HCT116 (cell line): Measurements from ENCODE around the gene RIMBP2. TPM values are rescaled to one million over a fixed set of nuclear protein-coding genes. Genes with fewer than 3 reads are reported as not detected.

Experiments used
- ATAC-seq: fragments of 200-7000 bp; cut with Tn5 transposase; 2 replicates; pipeline ENCODE4 v1.9.1; 2020; ENCODE audit warnings: mild to moderate bottlenecking, moderate library complexity
- BruUV-seq: library from RNA; stranded (reverse); fragments of 400-500 nt; replicated peaks from 2 replicates; lab custom pipeline; 2021; lab: Mats Ljungman, UMichigan
- CTCF ChIA-PET: fragments of 300-600 bp; sonication (Branson Sonifier 250); formaldehyde crosslinking; loops from one replicate; lab custom pipeline; 2021; ENCODE audit warnings: antibody characterized with exemption; lab: Charles Lee
- POLR2A ChIA-PET: fragments of 300-600, 350-600 bp; sonication (Branson Sonifier 250); formaldehyde crosslinking; loops from one replicate; lab custom pipeline; 2021; ENCODE audit warnings: antibody characterized with exemption; lab: Charles Lee
- RAD21 ChIA-PET, 2 experiments: fragments of 300-600 bp; sonication (Branson Sonifier 250); formaldehyde crosslinking; loops; one replicate each; lab custom pipeline; 2023; ENCODE audit warnings: low total read pairs in 2 of 2; ENCODE audit not compliant: uncharacterized antibody in 2 of 2, unreplicated experiment in 2 of 2, low non-redundant PET in 1 of 2; lab: Charles Lee
- DNase-seq: peaks from one replicate; pipeline ENCODE4 v3.0.0-alpha.2; 2010; ENCODE audit warnings: low read depth, low spot score
- H2AFZ ChIP-seq: fragments of 200-600 bp; shearing (Covaris generic), sonication (generic); 2 replicates; pipeline ENCODE4 v1.6.1; 2017; ENCODE audit warnings: low read depth, mixed run types, mixed read lengths, antibody characterized with exemption, low read length; ENCODE audit not compliant: poor library complexity, severe bottlenecking
- H3K27ac ChIP-seq: 2 replicates; pipeline ENCODE4 v1.5.1; 2012; ENCODE audit warnings: low read depth, low read length
- H3K27me3 ChIP-seq: fragments of 200-600 bp; sonication (generic); 2 replicates; pipeline ENCODE4 v1.6.1; 2016; ENCODE audit warnings: mixed run types, low read length, mixed read lengths; ENCODE audit not compliant: insufficient read depth
- H3K36me3 ChIP-seq, 2 experiments: fragments of 200-500 bp in 1 of 2; fragments of 200-600 bp in 1 of 2; sonication (Bioruptor generic) in 1 of 2; sonication (generic) in 1 of 2; 2 replicates each; pipeline versions ENCODE4 v1.5.1 to v1.6.1; 2014 to 2016; ENCODE audit warnings: low read length in 2 of 2, inconsistent platforms in 1 of 2, mixed read lengths in 1 of 2, mixed run types in 1 of 2; ENCODE audit not compliant: insufficient read depth in 2 of 2, control insufficient read depth in 1 of 2
- H3K4me1 ChIP-seq, 2 experiments: fragments of 200-600 bp in 1 of 2; sonication (generic) in 1 of 2; 2 replicates each; pipeline versions ENCODE4 v1.5.1 to v1.6.1; 2012 to 2017; ENCODE audit warnings: low read length in 2 of 2, inconsistent platforms in 1 of 2, mild to moderate bottlenecking in 1 of 2, mixed read lengths in 1 of 2, mixed run types in 1 of 2, moderate library complexity in 1 of 2; ENCODE audit not compliant: insufficient read depth in 2 of 2, control insufficient read depth in 1 of 2
- H3K4me2 ChIP-seq: fragments of 200-600 bp; sonication (generic); 2 replicates; pipeline ENCODE4 v1.6.1; 2017; ENCODE audit warnings: mixed run types, low read length, mixed read lengths
- H3K4me3 ChIP-seq, 2 experiments: fragments of 200-600 bp in 1 of 2; sonication (generic) in 1 of 2; replicated peaks in 1 of 2; 2 replicates each; pipeline ENCODE4 v1.5.1; 2011 to 2016; ENCODE audit warnings: low read length in 2 of 2, control low read depth in 1 of 2, low read depth in 1 of 2, mild to moderate bottlenecking in 1 of 2, mixed read lengths in 1 of 2, mixed run types in 1 of 2
- H3K79me2 ChIP-seq: fragments of 200-600 bp; sonication (generic); 2 replicates; pipeline ENCODE4 v1.6.1; 2017; ENCODE audit warnings: mild to moderate bottlenecking, mixed run types, low read length, moderate library complexity, mixed read lengths; ENCODE audit not compliant: insufficient read depth
- H3K9ac ChIP-seq: fragments of 200-600 bp; sonication (generic); 2 replicates; pipeline ENCODE4 v1.6.1; 2016; ENCODE audit warnings: low read length, mixed read lengths
- H3K9me2 ChIP-seq: fragments of 200-600 bp; sonication (generic), shearing (Covaris generic); 2 replicates; pipeline ENCODE4 v1.6.1; 2017; ENCODE audit warnings: mixed run types, mild to moderate bottlenecking, moderate library complexity; ENCODE audit not compliant: insufficient read depth
- H3K9me3 ChIP-seq, 2 experiments: fragments of 200-500 bp in 1 of 2; fragments of 200-600 bp in 1 of 2; sonication (Bioruptor generic) in 1 of 2; sonication (generic) in 1 of 2; 2 replicates each; pipeline ENCODE4 v1.6.1; 2014 to 2017; ENCODE audit warnings: low read length in 2 of 2, mixed read lengths in 2 of 2, inconsistent platforms in 1 of 2, low read depth in 1 of 2, mild to moderate bottlenecking in 1 of 2, mixed run types in 1 of 2, moderate library complexity in 1 of 2; ENCODE audit not compliant: control insufficient read depth in 1 of 2, insufficient read depth in 1 of 2
- H4K20me1 ChIP-seq: fragments of 200-600 bp; sonication (generic), shearing (Covaris generic); 2 replicates; pipeline ENCODE4 v1.6.1; 2017; ENCODE audit warnings: mixed run types, mild to moderate bottlenecking, moderate library complexity; ENCODE audit not compliant: insufficient read depth
- ATF3 ChIP-seq: IDR thresholded peaks from 2 replicates; pipeline ENCODE4 v1.6.1; 2012
- CBX3 ChIP-seq: IDR thresholded peaks from 2 replicates; pipeline ENCODE4 v1.6.1; 2012; ENCODE audit warnings: low read depth
- CEBPB ChIP-seq: IDR thresholded peaks from 2 replicates; pipeline ENCODE4 v1.6.1; 2012; ENCODE audit warnings: low read depth
- CTCF ChIP-seq, 3 experiments: fragments of 200-600 bp in 1 of 3; sonication (generic) in 1 of 3; IDR thresholded peaks in 2 of 3; conservative IDR thresholded peaks in 1 of 3; 2 replicates each; pipeline ENCODE4 v1.5.1; 2012 to 2017; ENCODE audit warnings: low read depth in 2 of 3, low read length in 2 of 3, antibody characterized with exemption in 1 of 3, borderline replicate concordance in 1 of 3, control low read depth in 1 of 3, mild to moderate bottlenecking in 1 of 3, mixed read lengths in 1 of 3, mixed run types in 1 of 3, moderate library complexity in 1 of 3; ENCODE audit not compliant: insufficient read depth in 1 of 3
- EGR1 ChIP-seq: IDR thresholded peaks from 2 replicates; pipeline ENCODE4 v1.6.1; 2012; ENCODE audit warnings: low read depth
- ELF1 ChIP-seq: IDR thresholded peaks from 2 replicates; pipeline ENCODE4 v1.6.1; 2012; ENCODE audit warnings: low read depth, borderline replicate concordance
- EZH2phosphoT487 ChIP-seq: fragments of 200-600 bp; IDR thresholded peaks from 2 replicates; pipeline ENCODE4 v1.6.1; 2018; ENCODE audit warnings: antibody characterized with exemption, borderline replicate concordance
- FOSL1 ChIP-seq: IDR thresholded peaks from 2 replicates; pipeline ENCODE4 v1.6.1; 2012; ENCODE audit warnings: low read depth
- JUND ChIP-seq: IDR thresholded peaks from 2 replicates; pipeline ENCODE4 v1.6.1; 2012
- MAX ChIP-seq: IDR thresholded peaks from 2 replicates; pipeline ENCODE4 v1.6.1; 2012
- POLR2A ChIP-seq: IDR thresholded peaks from 2 replicates; pipeline ENCODE4 v1.7.0; 2011; ENCODE audit warnings: borderline replicate concordance; ENCODE audit not compliant: insufficient read depth, insufficient read length; ENCODE audit errors: extremely low read depth
- POLR2AphosphoS5 ChIP-seq: IDR thresholded peaks from 2 replicates; pipeline ENCODE4 v1.6.1; 2011; ENCODE audit warnings: mild to moderate bottlenecking, low read depth, low read length, moderate library complexity
- RAD21 ChIP-seq: IDR thresholded peaks from 2 replicates; pipeline ENCODE4 v1.6.1; 2012; ENCODE audit warnings: low read depth, mild to moderate bottlenecking
- REST ChIP-seq: IDR thresholded peaks from 2 replicates; pipeline ENCODE4 v1.6.1; 2012; ENCODE audit warnings: low read depth
- SRF ChIP-seq: IDR thresholded peaks from 2 replicates; pipeline ENCODE4 v1.6.1; 2012; ENCODE audit warnings: low read depth
- TCF7L2 ChIP-seq: IDR thresholded peaks from 2 replicates; pipeline ENCODE4 v1.7.0; 2011; ENCODE audit warnings: borderline replicate concordance, inconsistent platforms; ENCODE audit not compliant: insufficient read depth, insufficient read length; ENCODE audit errors: extremely low read depth
- YY1 ChIP-seq: IDR thresholded peaks from 2 replicates; pipeline ENCODE4 v1.6.1; 2011; ENCODE audit warnings: low read length, low read depth, moderate library complexity, mild to moderate bottlenecking; ENCODE audit not compliant: insufficient replicate concordance; ENCODE audit errors: extremely low read depth
- ZFX ChIP-seq: fragments of 450-650 bp; IDR thresholded peaks from 2 replicates; pipeline ENCODE4 v1.6.1; 2017
- ZNF274 ChIP-seq: fragments of 200-500 bp; sonication (Bioruptor generic); IDR thresholded peaks from 2 replicates; pipeline ENCODE4 v1.6.1; 2014; ENCODE audit warnings: mild to moderate bottlenecking, low read depth, low read length, inconsistent platforms
- intact Hi-C: fragments of 100-400 bp; cut with micrococcal nuclease; formaldehyde crosslinking; loops from 2 replicates; pipeline ENCODE4 v1.10.0; 2022
- total RNA-seq: library from RNA; stranded (reverse); gene quantifications from one replicate; pipeline ENCODE4 v1.2.1, GENCODE V29; 2021; ENCODE audit not compliant: unreplicated experiment

RIMBP2 gene
- total RNA-seq, 1 experiment from 2014 or later: not detected

- RAD21 ChIA-PET: no interaction called here
- ATAC-seq (no peak), DNase-seq (no peak)
- Histone ChIP-seq H3K4me1 (no peaks in the 10 kb centered on the region), H3K4me3 (no peak overlapping the region), H2AFZ (no peak overlapping the region), H3K27ac (no peak overlapping the region), H4K20me1 (no peaks in the 10 kb centered on the region), H3K27me3 (peaks cover 22% of the 10 kb centered on the region; the same call in 1 of the 2 replicates), H3K9ac (no peak overlapping the region), H3K4me2 (no peak overlapping the region), H3K9me2 (no peaks in the 10 kb centered on the region), H3K36me3 (no peaks in the 10 kb centered on the region), H3K79me2 (no peaks in the 10 kb centered on the region), H3K9me3 (no peaks in the 10 kb centered on the region)
- no peak for TF ChIP-seq JUND
- no peak for TF ChIP-seq TCF7L2
- no peak for TF ChIP-seq FOSL1
- no peak for TF ChIP-seq POLR2A
- no peak for TF ChIP-seq MAX
- no peak for TF ChIP-seq CEBPB
- TF ChIP-seq POLR2AphosphoS5: no peak
- TF ChIP-seq EGR1: no peak
- no peak for TF ChIP-seq YY1
- TF ChIP-seq SRF: no peak
- TF ChIP-seq ELF1: no peak
- TF ChIP-seq ZFX: no peak
- TF ChIP-seq ZNF274: no peak
- TF ChIP-seq REST: no peak
- no peak for TF ChIP-seq CBX3
- no peak for TF ChIP-seq CTCF (IDR thresholded peaks at IDR 0.05 in 2 of 3, conservative IDR thresholded peaks at IDR 0.05 in 1 of 3; ENCODE audit: borderline replicate concordance in 1 of 3, insufficient read depth in 1 of 3, low read depth in 2 of 3, low read length in 2 of 3)
- TF ChIP-seq EZH2phosphoT487: no peak
- TF ChIP-seq RAD21: no peak
- TF ChIP-seq ATF3: no peak
- CTCF ChIA-PET: no interaction called here
- POLR2A ChIA-PET: no interaction called here
- intact Hi-C loops: no loop called here
- no TSS peak for BruUV-seq
Observed at GRCh38 chr12:130640901-130641300, 75.2 kb downstream of the RIMBP2 start.
